NCI-H1694 treated with DMSO at 0.1 percent for 48 hours (cell line): ENCODE results near the gene PARP3.
"Not testable (repeated sequence)": the region's sequence is repeated elsewhere in the genome, so short reads cannot be mapped to it uniquely, and the experiment has no call there.

Experiments used
- DNase-seq: peaks from one replicate; lab custom pipeline; 2025; lab: John Stamatoyannopoulos, UW

The PARP3 gene

DNA sequence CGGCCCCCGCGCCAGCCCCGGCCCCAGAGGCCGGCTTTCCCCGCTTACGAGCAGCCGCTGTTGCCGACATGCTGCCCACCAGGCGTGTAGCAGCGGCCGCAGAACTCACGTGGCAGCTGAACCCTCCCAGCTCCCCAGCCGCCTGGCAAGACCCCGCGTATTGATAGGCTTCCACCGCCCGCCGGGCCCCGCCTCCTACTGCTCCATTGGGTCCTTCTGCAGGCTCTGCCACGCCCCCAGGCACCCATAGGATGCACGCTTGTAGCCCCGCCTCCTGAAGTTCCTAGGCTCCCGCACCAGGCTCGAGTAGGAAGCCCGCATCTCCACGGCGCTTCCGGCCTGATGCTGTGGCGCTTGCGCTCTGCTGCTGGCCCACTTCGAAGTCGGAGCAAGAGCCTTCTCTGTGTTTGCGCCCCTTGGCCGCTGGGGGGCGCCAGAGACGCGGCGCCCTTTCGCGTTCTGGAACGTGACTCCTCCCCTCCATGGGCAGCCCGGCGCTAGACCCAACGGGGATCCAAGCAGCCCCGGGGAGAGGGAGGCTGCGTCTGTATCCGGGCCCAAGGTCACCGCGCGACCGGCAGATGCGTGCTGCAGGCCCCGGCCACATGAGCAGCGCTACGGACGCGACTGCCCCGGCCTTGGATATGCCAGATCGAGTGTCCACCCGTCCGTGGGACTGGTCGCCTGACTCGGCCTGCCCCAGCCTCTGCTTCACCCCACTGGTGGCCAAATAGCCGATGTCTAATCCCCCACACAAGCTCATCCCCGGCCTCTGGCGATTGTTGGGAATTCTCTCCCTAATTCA lies at the start of gene PARP3, which contains the start of gene RRP9:
Gene PARP3 (plus strand): TSS at position 566 of the 805 bp plus-strand sequence. CDS start 993 bp downstream, outside the sequence.
Gene RRP9 (minus strand): TSS at position 107 of the 805 bp plus-strand sequence. CDS start 37 bp downstream, at position 70.
- DNase-seq: peak; percentile 88

GRCh38 chr3:51894391-51894790 lies 47.8 kb upstream of the PARP3 start:
- no peak for DNase-seq

DNA sequence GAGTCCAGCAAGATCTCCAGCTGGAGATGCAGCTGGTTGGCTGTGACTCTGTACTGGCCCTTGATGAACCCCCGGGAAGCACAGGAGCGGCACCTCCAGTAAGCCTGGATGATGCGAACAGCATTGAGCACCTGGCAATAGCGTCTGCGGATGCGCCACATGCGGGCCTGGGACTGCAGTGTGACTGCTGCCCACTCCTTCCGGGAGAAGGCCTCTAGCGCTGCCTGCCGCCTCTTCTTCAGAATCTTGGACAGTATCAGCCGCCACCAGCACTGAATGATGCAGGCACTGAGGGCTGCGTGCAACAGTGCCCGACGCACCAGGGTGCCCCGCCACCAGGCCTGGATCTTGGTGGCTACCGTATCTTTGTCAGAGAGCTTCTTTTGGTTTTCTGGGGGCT lies 47.2 kb upstream of the PARP3 start:
- no peak for DNase-seq

GRCh38 chr3:51896607-51897305 lies 45.4 kb upstream of the PARP3 start:
- DNase-seq: no peak

- no peak for DNase-seq
Measured at GRCh38 chr3:51897391-51897790, 44.8 kb upstream of the PARP3 start.

DNA sequence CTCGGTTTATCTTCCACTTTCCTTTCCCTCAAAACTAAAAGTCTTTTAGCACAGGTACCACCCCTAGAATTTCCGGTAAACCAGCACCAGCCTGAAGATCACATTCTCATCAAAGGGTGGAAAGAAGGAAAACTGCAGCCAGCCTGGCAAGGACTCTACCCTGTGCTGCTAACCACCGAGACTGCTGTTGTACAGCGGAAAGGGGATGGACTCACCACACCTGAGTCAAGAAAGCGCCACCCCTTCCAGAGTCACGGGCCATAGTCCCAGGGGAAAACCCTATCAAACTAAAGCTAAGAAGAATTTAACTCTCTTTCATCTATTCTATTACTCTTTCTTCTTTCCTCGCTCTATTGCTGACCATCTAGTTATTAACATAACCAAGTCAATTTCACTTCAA lies 42.1 kb upstream of the PARP3 start:
- DNase-seq: not testable (repeated sequence)

DNA sequence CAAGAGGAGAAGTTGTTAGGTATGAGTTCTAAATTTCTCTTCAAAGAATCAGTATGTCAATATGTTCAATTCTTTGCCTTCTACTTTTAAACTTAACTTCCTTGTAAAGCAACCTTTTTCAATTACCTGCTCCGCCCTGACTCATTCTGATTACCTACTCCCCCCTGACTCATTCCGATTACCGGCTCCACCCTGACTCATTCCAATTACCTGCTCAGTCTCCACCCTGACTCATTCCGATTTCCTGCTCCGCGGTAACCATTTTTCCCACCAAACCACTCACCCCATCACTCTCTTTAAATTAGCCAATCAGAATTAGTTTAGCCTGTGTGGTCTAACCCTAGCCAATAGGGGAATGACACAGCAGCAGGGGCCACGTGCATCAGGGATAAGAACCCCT lies 39.8 kb upstream of the PARP3 start:
- DNase-seq: not testable (repeated sequence)

DNA sequence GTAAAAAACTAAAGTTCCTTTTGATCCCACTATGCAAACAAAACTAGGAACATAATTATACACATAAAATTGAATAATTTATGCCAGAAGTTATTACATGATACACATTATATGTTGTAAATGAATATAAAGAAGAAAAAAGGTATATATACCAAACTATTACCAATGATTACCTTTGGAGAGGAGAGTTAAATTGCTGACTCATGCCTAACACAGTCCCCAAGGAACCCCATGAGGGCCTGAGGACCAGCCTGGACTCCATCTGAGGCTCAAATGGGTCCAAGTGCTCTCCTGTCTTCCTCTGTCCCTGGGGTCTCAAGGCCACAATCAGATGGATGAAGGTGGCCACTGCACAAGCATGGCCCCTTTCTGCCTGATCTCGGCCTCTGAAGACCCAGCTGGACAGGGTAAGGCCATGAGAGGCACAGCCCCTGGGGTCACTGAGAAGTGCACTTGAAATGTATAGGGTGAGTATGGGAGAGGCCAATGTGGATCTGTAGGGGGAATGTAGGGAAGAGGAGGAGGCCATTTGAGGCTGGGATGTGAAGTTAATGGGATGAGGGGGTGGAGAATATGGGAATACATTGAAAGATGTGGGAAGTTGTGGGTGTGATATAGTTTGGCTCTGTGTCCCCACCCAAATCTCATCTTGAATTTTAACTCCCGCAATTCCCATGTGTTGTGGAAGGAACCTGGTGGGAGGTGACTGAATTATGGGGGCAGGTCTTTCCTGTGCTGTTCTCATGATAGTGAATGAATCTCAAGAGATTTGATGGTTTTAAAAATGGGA lies 37.9 kb upstream of the PARP3 start:
- DNase-seq: no peak

- DNase-seq: no peak
Measured at GRCh38 chr3:51908026-51908425, 34.1 kb upstream of the PARP3 start.

- no peak for DNase-seq
Measured at GRCh38 chr3:51916418-51916817, 25.7 kb upstream of the PARP3 start.

DNA sequence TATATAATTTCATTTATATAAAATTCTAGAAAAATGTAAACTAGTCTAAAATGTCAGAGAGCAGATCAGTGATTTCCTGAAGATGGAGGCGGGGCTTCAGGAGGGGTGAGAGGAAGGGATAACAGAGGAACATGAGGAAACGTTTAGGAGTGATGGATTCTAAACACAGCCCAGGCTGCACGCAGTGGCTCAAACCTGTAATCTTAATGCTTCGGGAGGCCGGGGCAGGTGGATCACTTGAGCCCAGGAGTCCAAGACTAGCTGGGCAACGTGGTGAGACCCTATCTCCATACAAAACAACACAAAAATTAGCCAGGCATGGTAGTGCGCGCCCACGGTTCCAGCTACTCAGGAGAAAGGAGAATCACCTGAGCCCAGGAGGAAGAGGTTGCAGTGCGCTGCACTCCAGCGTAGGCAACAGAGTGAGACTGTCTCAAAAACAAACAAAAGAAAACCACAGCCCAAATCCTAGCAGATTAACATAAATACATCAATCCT lies 21.0 kb upstream of the PARP3 start:
- no peak for DNase-seq

DNA sequence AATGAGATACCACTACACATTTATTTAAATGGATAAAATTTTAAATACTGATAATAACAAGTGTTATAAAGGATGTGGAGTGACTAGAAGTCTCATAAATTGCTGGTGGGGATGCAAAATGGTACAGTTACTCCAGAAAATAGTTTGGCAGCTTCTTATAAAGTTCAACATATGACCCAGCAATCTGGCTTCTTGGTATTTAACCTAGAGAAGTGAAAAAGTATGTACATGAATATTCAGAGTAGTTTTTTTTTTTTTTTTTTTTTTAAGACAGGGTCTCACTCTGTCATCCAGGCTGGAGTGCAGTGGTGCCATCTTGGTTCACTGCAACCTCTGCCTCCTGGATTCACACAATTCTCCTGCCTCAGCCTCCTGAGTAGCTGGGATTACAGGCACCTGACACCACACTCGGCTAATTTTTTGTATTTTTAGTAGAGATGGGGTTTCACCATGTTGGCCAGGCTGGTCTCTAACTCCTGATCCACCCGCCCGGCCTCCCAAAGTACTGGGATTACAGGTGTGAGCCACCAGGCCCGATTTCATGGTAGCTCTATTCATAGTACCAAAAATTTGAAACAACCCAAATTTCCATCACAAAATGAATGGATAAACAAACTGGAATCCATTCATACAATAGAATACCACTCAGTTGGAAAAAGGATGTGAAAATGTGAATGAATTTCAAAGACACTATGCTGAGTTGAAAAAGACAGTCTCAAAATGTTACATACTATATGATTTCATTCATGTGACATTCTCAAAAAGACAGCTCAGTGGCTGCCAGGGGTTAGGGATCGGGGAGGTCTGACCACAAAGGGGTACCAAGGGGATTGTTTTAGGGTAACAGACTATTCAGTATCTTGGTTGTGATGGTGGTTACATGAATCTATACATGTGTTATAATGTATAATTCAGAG lies 14.8 kb upstream of the PARP3 start:
- DNase-seq: no peak

GRCh38 chr3:51928438-51928837 lies 13.7 kb upstream of the PARP3 start:
- DNase-seq: no peak

- not testable (repeated sequence) for DNase-seq
Measured at GRCh38 chr3:51928981-51929380, 13.2 kb upstream of the PARP3 start.

GRCh38 chr3:51929420-51930003 lies 12.7 kb upstream of the PARP3 start:
- no peak for DNase-seq

- no peak for DNase-seq
Measured at GRCh38 chr3:51930439-51930838, 11.7 kb upstream of the PARP3 start.

DNA sequence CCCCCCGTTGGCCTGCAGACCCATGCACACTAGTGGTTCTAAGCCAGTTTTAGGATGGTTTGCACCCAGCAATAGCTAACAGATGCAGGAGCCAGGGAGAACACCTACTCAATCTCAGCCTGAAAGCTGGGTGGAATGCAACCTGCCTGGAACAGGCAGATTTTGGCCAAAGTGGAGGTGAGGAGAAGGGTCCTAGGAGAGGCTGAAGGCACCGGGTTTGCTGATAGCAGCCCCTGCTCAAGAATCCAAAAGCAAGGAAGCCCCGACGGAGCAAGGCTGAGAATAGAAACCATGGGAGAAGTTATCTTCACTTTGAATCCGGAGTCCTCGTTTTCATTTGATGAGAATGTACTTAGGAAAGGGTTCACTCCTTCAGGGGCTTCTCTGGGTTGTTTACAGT lies 10.4 kb upstream of the PARP3 start:
- no peak for DNase-seq

GRCh38 chr3:51932471-51933370 lies 9.4 kb upstream of the PARP3 start:
- DNase-seq: no peak

DNA sequence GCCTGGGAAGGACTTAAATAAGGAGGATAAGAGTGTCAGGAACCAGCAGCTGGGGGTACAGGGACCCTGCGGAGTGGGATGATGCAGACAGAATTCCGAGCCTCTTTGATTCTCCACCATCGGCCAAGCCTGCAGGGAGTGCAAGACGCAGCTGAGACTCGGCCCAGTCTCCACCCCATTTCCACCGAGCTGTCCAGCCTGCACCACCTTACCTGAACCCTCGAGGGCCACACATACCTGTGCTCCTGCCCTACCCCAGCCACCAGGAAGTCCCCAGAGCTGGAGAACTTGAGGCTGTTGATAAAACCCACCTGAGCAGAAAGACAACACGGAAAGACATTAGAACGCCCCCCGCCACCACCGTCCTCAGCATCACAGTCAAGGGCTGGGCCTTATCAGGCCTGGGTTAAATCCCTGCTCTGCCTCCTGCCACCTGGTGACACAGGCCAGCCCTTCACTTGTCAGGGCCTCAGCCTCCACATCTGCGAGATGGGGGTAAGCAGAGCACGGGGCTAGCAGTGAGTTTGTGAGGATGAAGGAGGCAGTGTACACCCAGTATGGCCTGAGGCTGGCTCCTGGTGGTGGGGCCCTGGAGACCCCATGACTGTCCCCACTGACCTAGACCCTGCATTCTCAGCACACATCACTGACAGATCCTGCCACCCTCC lies 8.6 kb upstream of the PARP3 start:
- no peak for DNase-seq
